Astrocyte (in vitro differentiated cells and primary cell): ENCODE measurements around the gene GNAQ.

ENCODE experiments used
- EZH2 ChIP-seq: IDR thresholded peaks from 2 replicates; pipeline ENCODE4 v1.6.1; 2012; ENCODE audit warnings: mild to moderate bottlenecking, low read length, inconsistent platforms; ENCODE audit not compliant: insufficient read depth
- TF ChIP-seq, protein P1 (sequence below): IDR thresholded peaks from 2 replicates; pipeline ENCODE4 v1.5.1; 2011; ENCODE audit warnings: low read depth, mild to moderate bottlenecking, inconsistent platforms, low read length, moderate library complexity; ENCODE audit not compliant: insufficient read depth

DNA sequence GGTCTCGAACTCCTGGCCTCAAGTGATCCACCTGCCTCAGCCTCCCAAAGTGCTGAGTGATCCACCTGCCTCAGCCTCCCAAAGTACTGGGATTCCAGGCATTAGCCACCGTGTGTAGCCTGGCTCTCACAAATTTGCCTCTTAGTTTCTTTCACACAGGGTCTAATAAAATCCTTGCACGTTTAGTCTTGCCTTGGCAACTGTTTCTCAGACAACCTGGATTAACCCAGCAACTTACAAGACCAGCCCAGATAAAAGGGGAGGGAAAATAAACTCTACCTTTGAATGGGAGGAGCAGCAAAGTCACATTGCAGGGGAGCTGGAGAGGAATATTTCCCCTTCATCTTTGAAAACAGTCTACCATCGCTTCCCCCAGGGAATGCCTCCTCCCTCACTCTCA lies 354.2 kb downstream of the GNAQ start:
- TF ChIP-seq, protein P1, sequence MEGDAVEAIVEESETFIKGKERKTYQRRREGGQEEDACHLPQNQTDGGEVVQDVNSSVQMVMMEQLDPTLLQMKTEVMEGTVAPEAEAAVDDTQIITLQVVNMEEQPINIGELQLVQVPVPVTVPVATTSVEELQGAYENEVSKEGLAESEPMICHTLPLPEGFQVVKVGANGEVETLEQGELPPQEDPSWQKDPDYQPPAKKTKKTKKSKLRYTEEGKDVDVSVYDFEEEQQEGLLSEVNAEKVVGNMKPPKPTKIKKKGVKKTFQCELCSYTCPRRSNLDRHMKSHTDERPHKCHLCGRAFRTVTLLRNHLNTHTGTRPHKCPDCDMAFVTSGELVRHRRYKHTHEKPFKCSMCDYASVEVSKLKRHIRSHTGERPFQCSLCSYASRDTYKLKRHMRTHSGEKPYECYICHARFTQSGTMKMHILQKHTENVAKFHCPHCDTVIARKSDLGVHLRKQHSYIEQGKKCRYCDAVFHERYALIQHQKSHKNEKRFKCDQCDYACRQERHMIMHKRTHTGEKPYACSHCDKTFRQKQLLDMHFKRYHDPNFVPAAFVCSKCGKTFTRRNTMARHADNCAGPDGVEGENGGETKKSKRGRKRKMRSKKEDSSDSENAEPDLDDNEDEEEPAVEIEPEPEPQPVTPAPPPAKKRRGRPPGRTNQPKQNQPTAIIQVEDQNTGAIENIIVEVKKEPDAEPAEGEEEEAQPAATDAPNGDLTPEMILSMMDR: no peak
- no peak for TF ChIP-seq EZH2
